ENCODE measurements around the gene FLRT1.
"Not testable (repeated sequence)": the region's sequence is repeated elsewhere in the genome, so short reads cannot be mapped to it uniquely, and the experiment has no call there.

Gene FLRT1

DNA sequence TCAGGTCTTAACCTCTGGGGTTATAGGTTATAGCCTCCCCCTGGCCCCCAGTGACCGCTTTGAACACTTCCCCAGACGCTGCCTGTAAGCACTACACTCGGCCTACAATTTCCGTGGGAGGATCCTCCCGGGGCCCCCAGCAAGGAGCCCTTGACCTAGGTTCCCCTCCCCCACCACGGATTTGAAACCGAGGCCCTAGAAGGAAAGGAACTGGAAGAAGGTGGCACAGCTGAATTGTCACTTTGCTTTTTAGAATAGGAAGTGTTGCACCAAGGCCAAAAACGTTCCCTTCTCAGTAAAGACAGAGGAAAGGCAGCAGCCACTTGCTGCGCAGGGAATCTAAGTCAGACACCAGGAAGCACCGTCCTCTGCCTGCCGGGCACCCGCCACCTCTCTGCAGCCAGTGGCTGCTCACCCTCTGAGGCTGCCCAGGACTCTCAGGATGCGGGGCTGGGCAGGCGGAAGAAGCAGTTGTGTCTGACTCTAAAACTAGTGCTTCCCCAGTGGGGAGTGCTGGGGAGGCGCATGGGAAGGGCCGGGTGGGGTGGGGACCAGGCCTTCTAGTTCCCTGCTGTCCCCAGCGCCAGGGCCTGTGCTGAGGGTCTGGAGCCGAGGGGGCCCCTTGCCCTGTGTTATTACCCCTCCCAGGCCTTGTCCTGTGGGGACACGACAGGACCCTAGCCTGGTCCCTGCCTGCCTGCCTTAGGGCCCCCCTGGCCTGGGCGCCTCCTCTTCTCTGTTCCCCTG is 7.9 kb upstream of the FLRT1 start:
- peak; percentile 34 for DNase-seq

DNA sequence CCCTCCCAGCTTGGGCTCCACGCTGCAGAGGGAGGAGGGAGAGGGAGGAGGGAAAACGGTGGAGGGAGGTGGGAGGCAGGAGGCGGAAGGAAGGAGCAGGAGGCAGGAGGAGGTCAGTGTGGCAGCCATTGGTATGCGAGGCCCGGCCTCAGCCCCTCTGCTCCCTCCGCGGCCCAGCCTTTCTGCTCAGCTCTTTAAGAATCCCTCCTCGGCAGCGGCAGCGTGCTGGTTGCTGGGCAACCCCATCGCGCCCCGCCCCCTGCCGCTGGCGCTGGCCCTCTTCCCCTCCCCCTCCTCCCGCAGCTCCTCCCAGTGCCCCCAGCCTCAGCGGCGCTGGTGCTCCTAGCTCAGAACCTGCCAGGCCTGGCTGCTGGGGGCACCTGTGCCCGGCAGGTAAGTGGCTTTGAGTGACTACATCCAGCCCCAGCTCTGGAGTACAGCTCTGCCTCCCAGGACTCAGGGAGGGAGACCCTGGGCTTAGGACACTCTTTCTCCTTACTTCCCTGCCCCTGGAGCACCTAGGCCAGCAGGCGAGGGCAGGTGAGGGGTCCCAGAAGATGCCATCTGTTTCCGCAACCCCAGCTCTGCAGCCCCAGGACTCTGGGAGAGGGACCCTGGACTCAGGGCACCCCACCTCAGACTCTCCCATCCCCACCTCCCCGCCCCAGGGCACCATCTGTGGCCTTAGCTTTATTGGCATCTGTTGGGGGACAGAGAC is 7.2 kb upstream of the FLRT1 start:
- DNase-seq = peak; percentile 30

DNA sequence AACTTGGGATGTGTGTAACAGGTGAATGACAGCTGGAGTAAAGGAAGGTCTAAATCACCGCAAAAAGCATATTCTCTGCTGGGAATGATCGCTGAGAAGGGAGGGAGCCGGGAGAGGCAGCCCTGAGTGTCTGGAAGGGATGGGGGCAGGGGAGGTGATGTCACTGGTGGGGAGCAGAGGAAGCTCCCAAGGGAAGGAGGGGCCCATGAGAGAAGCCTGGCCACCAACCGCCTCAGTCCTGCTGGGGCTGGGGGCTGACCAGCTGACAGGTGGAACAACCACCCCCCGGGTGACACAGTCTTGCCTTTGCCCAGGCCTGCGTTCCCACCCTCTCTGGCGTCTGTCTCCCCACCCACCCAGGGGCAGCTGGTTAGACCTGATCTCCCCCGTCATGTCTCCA is 6.0 kb upstream of the FLRT1 start:
- DNase-seq = no peak

DNA sequence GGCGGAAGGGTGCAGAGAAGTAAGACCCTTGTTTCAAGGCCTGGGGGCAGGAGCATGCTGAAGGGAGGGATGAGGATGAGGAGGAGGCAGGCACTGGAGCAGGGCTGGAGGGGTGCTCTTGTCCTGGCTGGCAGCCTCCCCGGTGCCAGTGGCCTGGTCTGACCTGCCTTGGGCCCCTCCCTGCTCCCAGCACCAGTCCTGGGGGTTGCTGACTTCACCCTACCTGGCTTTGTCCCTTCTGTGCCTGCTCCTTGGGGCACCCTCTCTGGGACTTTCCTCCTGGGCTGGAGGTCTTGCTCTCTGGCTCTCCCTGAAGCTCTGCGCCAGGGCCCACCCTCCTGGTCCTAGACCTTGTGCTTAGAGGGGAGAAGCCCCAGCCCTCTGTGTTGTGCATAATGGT is 4.7 kb upstream of the FLRT1 start:
- DNase-seq = no peak

DNA sequence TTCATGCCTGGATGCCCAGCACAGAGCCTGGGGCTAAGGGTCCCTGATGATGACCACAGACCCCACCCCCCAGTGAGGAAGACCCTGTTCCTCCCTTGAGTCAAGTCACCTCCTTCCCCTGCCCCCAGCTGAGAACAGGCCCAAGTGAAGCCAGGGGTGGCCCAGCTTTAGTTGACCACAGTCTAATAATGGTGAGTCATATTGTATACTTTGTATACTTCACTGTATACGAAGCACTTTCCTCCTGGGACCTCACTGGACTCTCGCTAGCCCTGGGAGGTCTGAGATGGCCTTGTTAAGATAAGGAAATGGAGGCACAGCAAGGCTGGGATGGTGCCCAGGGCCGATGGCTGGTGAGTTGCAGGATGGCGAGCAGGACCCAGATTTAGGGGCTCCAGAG is 3.7 kb upstream of the FLRT1 start:
- no peak for DNase-seq

DNA sequence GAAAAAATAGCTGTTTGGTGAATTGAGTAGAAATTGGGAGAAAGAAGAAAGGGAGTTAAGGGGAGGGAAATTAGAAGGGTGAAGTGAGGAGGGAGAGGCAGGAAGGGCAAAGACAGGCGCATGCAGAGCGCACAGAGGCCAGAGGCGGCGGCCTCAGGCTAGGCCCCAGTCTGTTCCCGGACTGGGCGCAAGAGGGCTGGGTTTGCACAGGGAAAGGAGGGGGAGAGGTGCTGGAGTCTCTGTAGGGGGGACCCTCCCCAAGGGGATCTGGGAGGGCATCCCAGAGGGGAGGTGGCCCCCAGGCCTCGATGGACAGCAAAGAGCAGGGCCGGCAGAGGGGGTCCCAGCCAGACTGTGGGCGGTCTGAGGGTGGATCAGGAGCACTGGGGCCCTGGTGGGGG is 1.3 kb upstream of the FLRT1 start:
- peak; percentile 28 for DNase-seq

DNA sequence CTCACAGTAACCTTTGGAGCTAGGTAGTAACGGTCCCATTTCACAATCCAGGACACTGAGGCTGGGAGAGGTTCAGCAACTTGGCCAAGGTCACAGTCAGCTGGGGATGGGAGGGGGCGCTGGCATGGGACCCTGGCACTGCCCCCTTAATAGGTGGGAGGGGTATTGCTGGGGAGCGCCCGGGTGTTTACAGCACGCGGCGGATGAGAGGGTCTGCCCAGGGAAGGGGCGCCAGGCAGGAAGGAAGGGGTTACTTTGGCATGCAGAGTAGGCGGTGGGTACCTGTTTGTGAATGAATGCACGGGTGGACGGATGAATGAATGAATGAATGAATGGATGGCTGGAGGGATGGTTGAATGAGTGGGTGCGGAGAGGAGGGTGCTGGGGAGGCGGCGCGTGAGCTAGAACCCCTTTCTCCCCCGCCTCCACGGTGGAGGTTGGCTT is 628 bp upstream of the FLRT1 start:
- no peak for DNase-seq

DNA sequence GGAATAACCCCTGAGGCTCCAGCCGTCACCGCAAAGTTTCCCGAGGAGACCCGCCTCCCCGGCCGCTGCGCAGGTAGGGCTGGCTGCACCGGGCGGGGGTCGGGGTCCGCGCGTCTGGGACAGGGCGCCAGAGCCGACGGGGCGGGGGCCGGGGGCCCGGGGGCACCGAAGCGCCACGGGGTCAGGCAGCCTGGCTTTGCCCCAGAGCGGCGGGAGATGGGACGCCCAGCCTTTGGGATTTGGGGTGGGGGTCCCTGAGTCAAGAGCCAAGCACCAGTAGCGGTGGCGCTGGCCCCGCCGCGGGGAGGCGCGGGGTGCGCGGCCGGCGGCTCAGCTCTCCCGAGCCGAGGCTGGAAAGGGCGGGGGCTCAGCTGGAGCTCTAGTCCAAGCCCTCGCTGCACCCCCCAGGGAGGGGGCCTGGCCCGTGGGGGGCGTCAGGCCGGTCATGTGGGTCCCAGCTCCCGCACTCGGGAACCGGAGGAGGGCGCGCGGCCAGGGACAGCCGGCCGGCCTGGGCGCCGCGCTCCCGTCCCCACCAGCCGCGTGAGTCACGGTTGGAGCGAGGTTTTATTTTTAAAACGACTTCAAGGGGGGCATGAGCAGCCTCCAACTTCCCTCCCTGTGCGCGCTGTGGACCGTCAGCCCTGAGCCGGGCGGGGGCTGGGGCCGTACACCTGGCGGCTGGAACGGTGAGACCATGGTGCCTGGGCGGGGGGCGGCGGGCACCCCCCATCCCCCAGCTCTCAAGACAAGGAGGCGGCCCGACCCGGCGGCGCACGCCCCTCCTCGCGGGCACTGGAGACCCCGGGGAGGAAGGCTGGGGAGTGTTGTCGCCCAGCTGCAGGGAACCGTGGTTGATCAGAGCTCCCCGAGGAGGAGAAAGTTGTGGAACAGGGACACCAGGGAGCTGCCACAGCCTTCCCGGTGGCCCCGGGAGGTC is 626 bp downstream of the FLRT1 start:
- peak; percentile 35 for DNase-seq

DNA sequence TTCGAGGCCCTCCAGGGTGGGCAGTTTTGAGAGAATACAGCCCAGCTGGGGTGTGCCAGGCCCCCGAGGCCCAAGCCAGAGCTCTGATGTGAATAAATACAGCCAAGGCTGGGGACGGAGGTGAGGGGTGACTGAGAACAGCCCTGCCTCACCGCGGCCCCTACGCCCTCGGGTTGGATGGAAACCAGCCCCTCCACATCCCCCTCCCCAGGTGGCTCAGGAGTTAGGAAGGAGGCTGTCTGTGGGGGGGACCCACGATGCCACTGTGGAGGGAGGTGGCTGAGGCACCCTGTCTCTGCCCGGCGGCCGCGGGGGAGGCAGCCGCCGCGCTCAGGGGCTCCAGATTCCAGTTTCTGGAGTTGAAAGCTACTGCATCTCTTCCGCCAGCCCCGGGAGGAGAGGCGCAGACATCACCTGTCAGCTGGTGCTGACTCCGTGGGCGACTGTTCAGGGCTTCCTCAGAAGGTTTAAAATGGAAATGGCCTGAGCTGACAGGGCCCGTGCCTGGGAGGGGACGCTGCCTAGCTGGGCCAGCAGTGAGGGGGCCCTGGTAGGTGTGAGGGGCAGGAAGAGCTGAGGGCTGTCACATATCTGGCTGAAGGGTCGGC is 1.4 kb downstream of the FLRT1 start:
- no peak for DNase-seq

DNA sequence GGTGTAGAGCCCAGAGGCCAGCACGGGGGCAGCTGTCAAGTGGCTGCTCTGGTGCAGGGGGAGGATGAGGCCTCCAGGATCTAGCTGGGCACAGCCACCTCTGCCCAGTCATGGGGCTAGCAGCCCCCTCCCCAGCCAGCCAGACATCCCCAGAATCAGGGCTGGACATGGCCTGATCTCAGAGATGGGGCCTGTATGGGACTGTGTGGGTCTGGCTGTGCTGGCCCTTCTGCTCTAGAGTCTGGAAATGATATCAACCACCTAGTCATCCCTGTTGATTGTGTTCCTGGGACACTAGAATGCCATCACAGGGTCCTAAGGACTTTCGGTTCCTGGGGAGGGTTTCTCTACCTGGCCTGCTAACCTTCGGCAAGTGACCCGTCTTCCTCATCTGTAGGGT is 2.8 kb downstream of the FLRT1 start:
- DNase-seq = no peak

DNA sequence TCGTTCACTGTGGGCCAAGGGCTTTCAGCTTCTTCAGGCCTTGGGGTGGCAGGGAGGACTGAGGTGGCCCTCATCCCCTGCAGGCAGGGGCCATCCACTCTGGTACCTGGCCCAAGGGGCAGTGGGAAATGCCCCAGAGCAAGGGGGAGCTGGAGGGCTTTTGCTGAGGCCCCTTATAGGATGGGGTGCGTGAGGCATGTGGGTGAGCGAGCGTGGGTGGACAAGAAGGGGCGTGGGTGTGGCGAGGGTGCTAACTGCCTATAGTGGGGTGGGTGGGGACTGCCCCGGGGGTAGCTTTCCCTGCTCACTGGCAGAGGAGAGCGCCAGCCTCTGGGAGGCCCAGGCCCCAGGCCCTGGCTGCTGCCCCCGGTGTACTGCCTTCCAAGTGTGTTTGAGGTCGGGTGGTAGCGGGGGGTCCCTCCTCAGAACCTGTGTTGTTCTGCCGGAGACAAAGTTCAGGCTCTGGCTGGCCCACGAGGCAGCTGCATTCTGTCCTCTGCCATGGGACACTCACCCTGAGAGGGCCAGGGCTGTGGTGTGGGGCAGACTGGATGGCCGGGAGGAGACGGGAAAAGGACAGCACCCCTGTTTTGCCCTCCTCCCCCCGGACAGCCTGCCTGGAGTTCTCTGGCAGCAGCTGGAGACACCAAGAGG is 3.4 kb downstream of the FLRT1 start:
- DNase-seq = no peak

DNA sequence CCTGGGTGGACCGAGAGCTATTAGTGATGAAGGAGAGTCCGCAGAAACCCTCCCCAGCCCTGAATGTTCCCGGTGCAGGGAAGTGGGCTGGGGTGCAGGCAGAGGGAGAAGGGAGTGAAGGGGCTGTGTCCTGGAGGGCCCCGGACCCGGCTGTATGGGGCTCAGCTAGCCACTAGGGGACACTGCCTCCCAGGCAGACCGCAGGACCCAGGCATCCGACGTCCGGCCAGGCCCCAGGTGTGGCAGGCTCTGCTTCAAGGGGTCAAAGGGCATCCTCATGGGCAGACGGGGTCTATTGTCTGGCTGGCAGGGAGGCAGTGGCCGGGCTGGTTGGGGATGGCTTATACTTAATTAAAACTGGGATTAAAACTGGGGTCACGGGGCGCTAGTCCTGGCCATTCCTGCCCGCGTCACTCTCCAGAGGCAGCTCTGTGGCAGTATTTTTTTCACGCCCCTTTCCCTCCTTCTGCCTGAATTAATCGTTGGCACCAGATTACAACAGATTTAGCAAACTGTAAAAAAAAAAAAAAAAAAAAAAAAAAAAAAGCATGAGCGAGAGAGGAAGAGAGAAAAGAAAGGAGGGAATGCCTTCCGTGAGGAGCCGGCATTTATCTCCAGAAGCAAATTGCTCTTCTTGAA is 5.1 kb downstream of the FLRT1 start:
- DNase-seq = no peak

DNA sequence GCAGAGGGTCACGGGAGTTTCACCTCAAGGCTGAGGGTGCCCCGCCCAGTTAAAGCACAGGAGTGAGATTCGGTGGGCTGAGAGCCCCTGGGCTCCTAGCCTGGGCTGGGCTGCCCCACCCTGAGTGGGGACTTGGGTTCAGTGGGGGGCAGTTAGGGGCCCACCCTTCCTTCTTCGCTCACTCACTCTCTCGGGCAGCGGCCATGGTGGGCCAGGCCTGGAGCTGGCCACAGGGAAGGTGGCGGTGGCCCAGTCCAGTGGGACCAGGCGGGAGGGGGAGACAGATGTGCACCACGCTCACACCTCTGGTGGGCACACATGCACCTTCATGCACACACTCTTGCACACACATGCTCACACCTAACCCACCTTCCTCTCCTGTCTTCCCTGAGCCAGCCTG is 6.1 kb downstream of the FLRT1 start:
- no peak for DNase-seq

DNA sequence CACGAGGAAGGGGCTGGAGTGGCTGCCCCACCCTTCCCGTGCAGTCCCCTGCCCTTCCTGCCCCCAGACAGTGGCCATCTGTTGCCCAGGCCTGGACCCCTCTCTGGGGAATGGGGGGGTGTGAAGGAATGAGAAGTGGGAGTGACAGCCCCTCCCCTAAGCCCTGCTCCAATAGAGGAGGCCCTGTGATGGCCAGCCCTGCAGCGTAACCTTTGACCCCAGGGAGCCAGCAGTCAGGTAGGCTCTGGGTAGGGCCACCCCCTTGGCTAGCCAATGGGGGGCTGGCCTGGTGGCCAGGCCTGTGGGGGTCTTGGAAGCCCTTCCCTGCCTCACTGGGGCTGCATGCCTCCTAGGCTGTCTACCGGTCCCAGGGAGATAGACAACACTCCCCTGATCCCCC is 6.6 kb downstream of the FLRT1 start:
- DNase-seq = no peak

DNA sequence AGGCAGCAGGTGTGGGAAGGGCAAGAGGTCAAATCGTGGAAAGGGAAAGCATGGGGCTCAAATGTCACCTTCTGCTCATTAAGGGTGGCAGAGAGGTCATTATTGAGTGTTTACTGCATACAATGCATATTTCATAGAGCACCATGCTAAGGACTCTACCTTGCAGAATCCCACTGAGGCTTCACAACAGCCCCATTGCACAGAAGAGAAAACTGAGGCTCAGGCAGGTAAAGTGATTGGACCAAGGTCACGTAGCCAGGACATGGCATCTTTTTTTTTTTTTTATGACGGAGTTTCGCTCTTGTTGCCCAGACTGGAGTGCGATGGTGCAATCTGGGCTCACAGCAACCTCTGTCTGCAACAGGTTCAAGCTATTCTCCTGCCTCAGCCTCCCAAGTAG is 7.8 kb downstream of the FLRT1 start:
- DNase-seq = no peak

DNA sequence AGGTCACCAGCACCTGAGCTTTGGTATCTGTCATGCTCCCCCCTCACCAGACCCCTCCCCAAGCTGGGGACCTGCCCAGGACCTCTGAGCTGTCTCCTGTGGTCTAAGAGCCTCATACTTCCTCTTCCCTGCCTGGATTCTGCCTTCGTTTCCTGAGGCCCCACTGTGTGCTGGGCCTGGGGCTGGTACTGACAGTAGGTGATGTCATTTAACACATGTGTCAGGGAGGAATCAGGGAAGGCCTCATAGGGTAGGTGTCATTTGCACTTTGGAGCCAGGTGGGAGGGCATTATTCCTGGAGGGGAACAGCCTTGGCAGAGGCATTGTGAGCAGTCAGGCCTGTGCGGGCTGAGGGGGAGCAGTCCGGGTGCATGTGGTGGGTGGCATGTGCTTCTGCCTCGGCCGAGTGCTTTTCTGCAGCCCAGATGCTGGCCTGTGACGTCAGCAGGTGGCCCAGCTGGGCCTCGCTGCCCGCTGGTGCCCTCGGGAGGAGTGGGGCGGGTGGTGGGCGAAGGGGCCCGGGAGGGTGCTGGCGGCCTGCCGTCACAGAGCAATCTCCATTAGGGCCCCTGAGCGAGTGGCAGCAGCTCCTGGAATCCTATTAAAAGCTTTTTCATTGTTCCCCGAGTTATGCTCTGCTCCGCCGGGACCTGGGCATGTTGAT is 9.1 kb downstream of the FLRT1 start:
- DNase-seq = no peak

DNA sequence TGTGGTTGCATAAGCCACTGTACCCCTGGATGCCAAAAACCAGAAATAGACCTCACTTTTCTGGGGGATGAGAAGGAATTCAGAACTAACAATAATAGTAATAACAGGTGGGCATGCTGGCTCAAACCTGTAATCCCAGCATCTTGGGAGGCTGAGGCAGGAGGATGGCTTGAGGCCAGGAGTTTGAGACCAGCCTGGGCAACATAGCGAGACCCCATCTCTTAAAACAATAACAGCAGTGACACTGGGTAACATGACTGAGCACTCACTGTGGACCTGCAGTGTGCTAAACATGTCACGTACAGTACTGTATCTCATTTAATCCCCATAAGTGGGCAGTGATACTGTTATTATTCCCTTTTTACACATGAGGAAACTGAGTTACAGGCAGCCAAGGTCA is 10.0 kb downstream of the FLRT1 start:
- no peak for DNase-seq

DNA sequence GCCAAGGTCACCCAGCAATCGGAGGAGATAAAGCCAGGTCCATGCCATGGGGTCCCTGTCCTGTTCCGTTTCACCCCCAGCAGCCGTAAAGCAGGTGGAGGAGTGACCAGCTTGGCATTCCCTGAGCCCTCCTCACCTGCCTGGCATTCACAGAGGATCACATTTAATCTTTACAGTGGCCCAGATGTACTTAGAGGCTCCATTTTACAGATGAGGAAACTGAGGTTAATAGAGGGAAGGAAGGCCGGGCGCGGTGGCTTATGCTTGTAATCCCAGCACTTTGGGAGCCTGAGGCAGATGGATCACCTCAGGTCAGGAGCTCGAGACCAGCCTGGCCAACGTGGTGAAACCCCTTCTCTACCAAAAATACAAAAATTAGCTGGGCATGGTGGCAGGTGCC is 11.6 kb downstream of the FLRT1 start:
- DNase-seq = not testable (repeated sequence)

DNA sequence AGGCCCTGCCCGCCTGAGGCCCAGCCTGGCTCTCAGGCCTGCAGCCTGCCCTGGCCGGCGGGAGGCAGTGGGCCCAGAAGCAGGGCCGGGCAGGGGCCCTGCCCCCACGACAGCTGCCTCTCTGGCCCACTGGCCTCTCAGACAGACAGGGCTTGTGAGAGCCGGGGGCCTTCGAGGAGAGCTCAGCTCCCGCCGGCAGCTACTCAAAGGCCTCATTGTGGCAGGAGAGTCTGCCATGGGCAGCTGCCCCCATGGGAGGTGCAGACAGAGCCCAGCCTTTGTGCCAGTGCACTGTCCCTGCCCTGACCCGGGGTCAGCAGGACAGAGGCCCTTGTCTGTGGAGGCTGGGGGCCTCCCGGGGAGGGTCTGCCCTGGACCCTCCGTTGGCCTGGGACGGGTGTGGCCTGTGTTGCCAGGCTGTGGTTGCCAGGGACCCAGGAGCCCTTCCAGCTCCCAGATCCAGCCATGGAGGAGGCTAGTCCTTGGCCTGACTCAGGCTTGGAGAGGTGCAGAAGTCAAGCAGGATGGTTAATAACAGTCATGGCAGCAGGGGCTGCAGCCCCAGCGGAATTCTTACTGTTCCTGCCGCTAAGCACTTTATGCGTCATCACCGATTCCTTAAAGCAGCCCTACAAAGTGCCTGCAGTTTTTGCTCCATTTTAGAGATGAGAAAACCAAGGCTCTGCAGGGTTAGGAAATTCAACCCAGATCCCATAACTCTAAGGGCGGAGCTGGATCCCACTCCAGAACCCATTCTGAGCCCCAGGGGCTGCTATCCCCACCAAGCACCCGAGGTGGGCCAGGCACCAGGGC is 12.5 kb downstream of the FLRT1 start:
- no peak for DNase-seq

DNA sequence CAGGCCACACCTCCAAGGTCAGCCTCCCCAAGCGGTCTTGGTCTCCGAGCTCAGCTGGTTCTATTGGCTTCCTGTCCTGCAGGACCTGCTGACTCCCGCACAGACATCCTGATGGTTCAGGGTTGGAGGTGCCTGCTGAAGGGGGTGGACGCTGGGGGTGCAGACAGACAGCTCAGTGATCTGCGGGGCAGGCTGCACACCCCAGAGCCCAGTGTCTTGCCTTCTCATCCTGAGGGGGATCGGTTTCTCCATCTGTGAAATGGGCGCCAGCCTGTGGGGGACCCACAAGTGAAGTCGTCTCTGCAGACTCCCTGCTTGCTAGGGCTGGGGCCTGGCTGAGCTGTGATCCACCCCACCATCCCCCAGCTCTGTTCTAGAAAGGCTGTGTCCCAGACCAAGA is 13.8 kb downstream of the FLRT1 start:
- DNase-seq = no peak

DNA sequence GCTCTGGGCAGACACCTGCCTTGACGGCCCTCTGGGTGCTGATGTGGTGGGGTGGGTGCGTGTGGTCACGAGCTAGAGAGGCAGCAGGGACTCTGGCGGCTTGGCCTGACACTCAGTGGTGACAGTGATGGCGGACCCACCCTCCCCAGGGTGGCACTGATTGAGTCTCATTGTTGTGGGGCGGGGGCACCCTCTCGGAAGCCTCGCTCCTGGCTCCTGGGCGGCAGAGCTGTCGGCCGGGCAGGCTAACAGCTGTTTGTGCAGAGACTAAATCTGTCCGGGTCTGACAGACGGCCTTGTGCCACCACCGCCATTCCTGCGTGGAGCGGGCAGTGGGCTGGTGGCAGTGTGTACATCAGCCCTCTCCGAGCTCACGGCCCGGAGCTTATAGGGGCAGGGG is 15.6 kb downstream of the FLRT1 start:
- DNase-seq = no peak
